GM12875 (cell line): Measurements from ENCODE around the gene OSER1.

ENCODE experiments used
- H3K4me3 ChIP-seq: one replicate; pipeline ENCODE4 v1.5.1; 2011; ENCODE audit warnings: low read depth, low read length, control low read depth
- CTCF ChIP-seq: IDR thresholded peaks from 2 replicates; pipeline ENCODE4 v1.5.1; 2011; ENCODE audit warnings: low read depth, mild to moderate bottlenecking, control low read depth, inconsistent platforms, low read length, moderate library complexity, borderline replicate concordance; ENCODE audit not compliant: insufficient read depth

The OSER1 gene

GRCh38 chr20:44210406-44211176 lies at the start of gene OSER1:
TSS of gene OSER1 (minus strand) at chr20:44210771. CDS start at chr20:44206957, 3,814 bp downstream.
- TF ChIP-seq CTCF: no peak
- H3K4me3 ChIP-seq: peak within 1 kb of the TSS; percentile 77

GRCh38 chr20:44258226-44258890 lies 47.8 kb upstream of the OSER1 start:
- no peak for TF ChIP-seq CTCF
- no peak overlapping the region for H3K4me3 ChIP-seq

- no peak for TF ChIP-seq CTCF
- H3K4me3 ChIP-seq: no peak overlapping the region
These were observed 46.4 kb upstream of the OSER1 start for GRCh38 chr20:44256961-44257360.

GRCh38 chr20:44255942-44256341 lies 45.4 kb upstream of the OSER1 start:
- no peak for TF ChIP-seq CTCF
- no peak overlapping the region for H3K4me3 ChIP-seq

- no peak overlapping the region for H3K4me3 ChIP-seq
- no peak for TF ChIP-seq CTCF
These were observed 43.5 kb upstream of the OSER1 start for GRCh38 chr20:44254073-44254472.

GRCh38 chr20:44253528-44253927 lies 43.0 kb upstream of the OSER1 start:
- H3K4me3 ChIP-seq: no peak overlapping the region
- no peak for TF ChIP-seq CTCF

GRCh38 chr20:44251284-44251683 lies 40.7 kb upstream of the OSER1 start:
- no peak overlapping the region for H3K4me3 ChIP-seq
- no peak for TF ChIP-seq CTCF
